K562 (cell line): Measurements from ENCODE around the gene CNKSR3. TPM values are rescaled to one million over a fixed set of nuclear protein-coding genes. Genes with fewer than 3 reads are reported as not detected.
A peak's percentile ranks its signal among the peaks of the same experiment; 100 is the strongest.

Experiments used
- ATAC-seq: fragments of 200-7000 bp; cut with Tn5 transposase; 3 replicates; pipeline ENCODE4 v1.9.1; 2020; ENCODE audit warnings: moderate library complexity
- BruUV-seq: library from RNA; stranded (reverse); fragments of 400-500 nt; replicated peaks from 2 replicates; lab custom pipeline; 2021; lab: Mats Ljungman, UMichigan
- CTCF ChIA-PET: fragments of 300-600 bp; formaldehyde crosslinking; extraction: SDS; loops from one replicate; lab custom pipeline; 2021; ENCODE audit warnings: low intra/inter-chr PET ratio; lab: Yijun Ruan, JAX
- POLR2A ChIA-PET: fragments of 300-600, 350-650 bp; sonication (Branson Sonifier 250); formaldehyde crosslinking; extraction: SDS; loops from one replicate; lab custom pipeline; 2021; ENCODE audit warnings: antibody characterized with exemption, inconsistent platforms; lab: Yijun Ruan, JAX
- DNase-seq, 4 experiments: peaks; one replicate each; pipeline versions ENCODE4 v3.0.0 to v3.0.0-alpha.2; 2011 to 2018; ENCODE audit warnings: low spot score in 3 of 4, mixed read lengths in 3 of 4; ENCODE audit errors: extremely low read depth in 1 of 4
- FAIRE-seq: peaks from 2 replicates; lab custom pipeline; 2011; peaks lifted over from hg19 to GRCh38; lab: Jason Lieb, UNC
- H2AFZ ChIP-seq: 2 replicates; pipeline ENCODE4 v1.6.0; 2011; ENCODE audit warnings: low read depth, low read length, control low read depth, inconsistent platforms
- H3K27ac ChIP-seq: fragments of 200-600 bp; 3 replicates; pipeline ENCODE4 v1.8.0; 2011; ENCODE audit warnings: low read depth, mild to moderate bottlenecking, control low read depth, inconsistent platforms, low read length, moderate library complexity, mixed read lengths; ENCODE audit errors: extremely low read depth
- H3K27me3 ChIP-seq, 2 experiments: fragments of 300-600 bp in 1 of 2; 2 replicates in 1 of 2; 3 replicates in 1 of 2; pipeline versions ENCODE4 v1.6.0 to v1.8.0; 2011; ENCODE audit warnings: inconsistent platforms in 2 of 2, low read length in 2 of 2, mild to moderate bottlenecking in 1 of 2, mixed read lengths in 1 of 2, moderate library complexity in 1 of 2; ENCODE audit not compliant: control insufficient read depth in 2 of 2, insufficient read depth in 2 of 2
- H3K36me3 ChIP-seq: fragments of 300-600 bp; 3 replicates; pipeline ENCODE4 v1.8.0; 2011; ENCODE audit warnings: mild to moderate bottlenecking, low read length, inconsistent platforms; ENCODE audit not compliant: control insufficient read depth, insufficient read depth
- H3K4me1 ChIP-seq, 2 experiments: fragments of 200-600 bp in 1 of 2; replicated peaks in 1 of 2; 2 replicates in 1 of 2; 3 replicates in 1 of 2; pipeline versions ENCODE4 v1.5.1 to v1.8.0; 2011; ENCODE audit warnings: inconsistent platforms in 2 of 2, low read length in 2 of 2, mild to moderate bottlenecking in 1 of 2, mixed read lengths in 1 of 2, moderate library complexity in 1 of 2; ENCODE audit not compliant: control insufficient read depth in 2 of 2, insufficient read depth in 2 of 2
- H3K4me2 ChIP-seq: 2 replicates; pipeline ENCODE4 v1.6.1; 2011; ENCODE audit warnings: low read length, control low read depth, inconsistent platforms, mixed read lengths; ENCODE audit not compliant: insufficient read depth
- H3K4me3 ChIP-seq: fragments of 200-600 bp; sonication (generic), shearing (Covaris generic); 2 replicates; pipeline ENCODE4 v1.5.1; 2016; ENCODE audit warnings: control low read depth, inconsistent platforms
- H3K79me2 ChIP-seq: fragments of 200-600 bp; 3 replicates; pipeline ENCODE4 v1.8.0; 2011; ENCODE audit warnings: low read length, inconsistent platforms; ENCODE audit not compliant: control insufficient read depth, insufficient read depth
- H3K9ac ChIP-seq, 2 experiments: 2 replicates each; pipeline versions ENCODE4 v1.6.0 to v1.6.1; 2011; ENCODE audit warnings: low read depth in 2 of 2, low read length in 2 of 2, control low read depth in 1 of 2, inconsistent platforms in 1 of 2, mild to moderate bottlenecking in 1 of 2, mixed read lengths in 1 of 2; ENCODE audit not compliant: insufficient read depth in 1 of 2
- H3K9me1 ChIP-seq: one replicate; pipeline ENCODE4 v1.6.0; 2011; ENCODE audit warnings: inconsistent platforms, mild to moderate bottlenecking, low read length, moderate library complexity; ENCODE audit not compliant: control insufficient read depth, insufficient read depth
- H3K9me3 ChIP-seq: replicated peaks from 2 replicates; pipeline ENCODE4 v1.5.1; 2011; ENCODE audit warnings: low read depth, low read length, inconsistent platforms; ENCODE audit not compliant: control insufficient read depth, insufficient read depth
- H4K20me1 ChIP-seq: replicated peaks from 2 replicates; pipeline ENCODE4 v1.6.1; 2011; ENCODE audit warnings: low read length, inconsistent platforms, mixed read lengths; ENCODE audit not compliant: control insufficient read depth, insufficient read depth
- ARID2 ChIP-seq: fragments of 450-650 bp; IDR thresholded peaks from 2 replicates; pipeline ENCODE4 v1.6.1; 2017; ENCODE audit warnings: antibody characterized with exemption, mild to moderate bottlenecking
- DACH1 ChIP-seq: fragments of 450-650 bp; IDR thresholded peaks from 2 replicates; pipeline ENCODE4 v1.6.1; 2018; ENCODE audit not compliant: partially characterized antibody
- ELF1 ChIP-seq: fragments of 200-800 bp; sonication (Bioruptor generic); IDR thresholded peaks from 2 replicates; pipeline ENCODE4 v1.6.1; 2016; ENCODE audit warnings: missing genetic modification characterization, missing compliant biosample characterization
- HSF4 ChIP-seq: fragments of 250-450 bp; sonication (Bioruptor Pico); IDR thresholded peaks from 2 replicates; pipeline ENCODE4 v2.1.2; 2022; ENCODE audit warnings: mild to moderate bottlenecking, moderate library complexity, borderline replicate concordance
- KDM1A ChIP-seq, 2 experiments: fragments of 450-650 bp; IDR thresholded peaks; 2 replicates each; pipeline ENCODE4 v1.6.1; 2016; ENCODE audit warnings: mild to moderate bottlenecking in 2 of 2
- KLF10 ChIP-seq: fragments of 250-450 bp; sonication (Bioruptor Pico); IDR thresholded peaks from 2 replicates; pipeline ENCODE4 v1.6.1; 2021; ENCODE audit warnings: matching md5 sums
- PRPF4 ChIP-seq: fragments of 200-400 bp; formaldehyde crosslinking; IDR thresholded peaks from one replicate; pipeline ENCODE4 v1.6.1; 2017; ENCODE audit warnings: low read length, low read depth, mild to moderate bottlenecking; ENCODE audit not compliant: insufficient read depth, poor library complexity, severe bottlenecking
- PYGO2 ChIP-seq: fragments of 450-650 bp; IDR thresholded peaks from 2 replicates; pipeline ENCODE4 v1.6.1; 2016; ENCODE audit warnings: mild to moderate bottlenecking, missing genetic modification characterization, moderate library complexity, missing compliant biosample characterization
- RBM17 ChIP-seq: fragments of 200-400 bp; formaldehyde crosslinking; IDR thresholded peaks from 2 replicates; pipeline ENCODE4 v1.6.1; 2017; ENCODE audit warnings: low read depth, mild to moderate bottlenecking, low read length, borderline replicate concordance
- RBM22 ChIP-seq: fragments of 200-400 bp; formaldehyde crosslinking; IDR thresholded peaks from 2 replicates; pipeline ENCODE4 v1.6.1; 2018; ENCODE audit warnings: low read length, low read depth; ENCODE audit not compliant: poor library complexity, severe bottlenecking
- RNF2 ChIP-seq: sonication (generic); IDR thresholded peaks from 2 replicates; pipeline ENCODE4 v1.6.1; 2016
- SMARCC2 ChIP-seq: fragments of 450-650 bp; IDR thresholded peaks from 2 replicates; pipeline ENCODE4 v1.6.1; 2017; ENCODE audit warnings: antibody characterized with exemption, moderate library complexity, mild to moderate bottlenecking, low read depth
- TBL1XR1 ChIP-seq, 2 experiments: IDR thresholded peaks; 2 replicates each; pipeline ENCODE4 v1.6.1; 2012; ENCODE audit warnings: improper control_type of control experiment in 2 of 2, low read length in 2 of 2, mild to moderate bottlenecking in 1 of 2
- TCF3 ChIP-seq: sonication (generic); formaldehyde crosslinking; IDR thresholded peaks from 2 replicates; pipeline ENCODE4 v1.4.0; 2020; ENCODE audit warnings: mild to moderate bottlenecking, missing genetic modification reagents
- TRIM28 ChIP-seq: fragments of 450-650 bp; IDR thresholded peaks from 2 replicates; pipeline ENCODE4 v1.6.1; 2017
- ZFX ChIP-seq: sonication (generic); formaldehyde crosslinking; IDR thresholded peaks from 2 replicates; pipeline ENCODE4 v1.8.0; 2022; ENCODE audit warnings: mild to moderate bottlenecking, missing genetic modification reagents, moderate library complexity
- ZNF316 ChIP-seq: fragments of 450-650 bp; IDR thresholded peaks from 2 replicates; pipeline ENCODE4 v1.6.1; 2016
- WGBS: fragments of 100-300 bp; shearing (Covaris generic); methylation state at CpG from one replicate; pipeline ENCODE4 v1.1.6; 2016; ENCODE audit warnings: low coverage, mixed read lengths; ENCODE audit not compliant: insufficient coverage; ENCODE audit errors: missing lambda C conversion rate; 5-methylcytosine and 5-hydroxymethylcytosine counted together
- in situ Hi-C: fragments of 300-500 bp; cut with MboI; formaldehyde crosslinking; loops from 4 replicates; pipeline ENCODE4 v1.15.0; 2018; ENCODE audit warnings: inconsistent platforms, mixed read lengths
- intact Hi-C: fragments of 100-400 bp; cut with micrococcal nuclease; formaldehyde crosslinking; loops from 2 replicates; pipeline ENCODE4 v1.14.2; 2022
- polyA plus RNA-seq, 8 experiments: library from polyadenylated mRNA; depleted of rRNA in 4 of 8; stranded (reverse) in 5 of 8; unstranded in 3 of 8; fragments of >200 nt; fragmentation: Nextera tagmentation in 2 of 8; fragmentation: Illumina TruSeq in 1 of 8; extraction: Ambion mirVana in 2 of 8; extraction: Trizol in 1 of 8; gene quantifications; 2 replicates each; pipeline versions ENCODE4 v1.2.1 to v1.2.3, GENCODE V29; 2011 to 2014; ENCODE audit warnings: inconsistent platforms in 1 of 8, missing spikeins in 1 of 8
- total RNA-seq, 7 experiments: library from RNA; depleted of rRNA in 6 of 7; stranded (reverse); fragments of >200 nt in 6 of 7; fragmentation: Illumina TruSeq in 2 of 7; extraction: Trizol in 2 of 7; gene quantifications; 2 replicates each; pipeline versions ENCODE4 v1.2.1 to v1.2.3, GENCODE V29; 2011 to 2021; ENCODE audit warnings: low replicate concordance in 1 of 7

Gene CNKSR3
- total and polyA plus RNA-seq, 9 of the 15 experiments (the other 6 are each of a cell fraction or from before 2014, with no cell fraction given), result 4.5 to 29.6 (median 9.5) TPM

- TF ChIP-seq ARID2 (no peak), TBL1XR1 (IDR thresholded peaks at IDR 0.05; ENCODE audit: low read length in 2 of 2) (no peak), PYGO2 (tag) (no peak), HSF4 (CRISPR knock-in tag) (no peak), KDM1A (IDR thresholded peaks at IDR 0.05) (no peak), RBM17 (no peak), ZFX (CRISPR knock-in tag) (no peak), PRPF4 (no peak), TCF3 (CRISPR knock-in tag) (no peak), KLF10 (CRISPR knock-in tag) (no peak), RNF2 (0 out of 2 replicates have a peak, but pooled peaks have one; percentile 3), SMARCC2 (no peak), TRIM28 (no peak), DACH1 (peak; percentile 30), ZNF316 (no peak), RBM22 (no peak), ELF1 (tag) (no peak)
These were observed 4.0 kb upstream of the CNKSR3 start for GRCh38 chr6:154514481-154514880.

More at GRCh38 chr6:154514481-154514880, 4.0 kb upstream of the CNKSR3 start:
- no peak overlapping the region for H3K4me2 ChIP-seq
- no peaks in the 10 kb centered on the region for H3K9me3 ChIP-seq
- no peaks in the 10 kb centered on the region for H3K9me1 ChIP-seq
- BruUV-seq, result no TSS peak
- CTCF ChIA-PET, result interaction anchor here (0.7 kb wide), 1 partner anchor 58 kb away, joined by 6 read pairs; no protein-coding TSS in a partner anchor
- no peaks in the 10 kb centered on the region for H3K36me3 ChIP-seq
- peaks cover 19 to 30% of the 10 kb centered on the region in 2 experiments; a peak in 4 of 5 replicates for H3K4me1 ChIP-seq
- peak overlapping the region; percentile 29 for H2AFZ ChIP-seq
- peaks cover 13% of the 10 kb centered on the region for H3K79me2 ChIP-seq
- peak overlapping the region in 1 of 2 experiments; percentile 46; a peak in 1 of 4 replicates for H3K9ac ChIP-seq
- H3K27ac ChIP-seq, result peak overlapping the region; percentile 68
- intact Hi-C loops (loop anchor here (5.0 kb wide), 2 partner anchors 43 to 78 kb away; no protein-coding TSS in a partner anchor), in situ Hi-C loops (loop anchor here (25.0 kb wide), 1 partner anchor 1527 kb away; the partner anchor contains the start of gene FBXO5)
- H4K20me1 ChIP-seq, result no peaks in the 10 kb centered on the region
- FAIRE-seq (no peak), DNase-seq (no peak), ATAC-seq (no peak)
- WGBS, result 18% methylated on average over 3 of the region's 3 CpGs
- H3K27me3 ChIP-seq, result no peaks in the 10 kb centered on the region
- no peak overlapping the region for H3K4me3 ChIP-seq
- POLR2A ChIA-PET, result interaction anchor here (0.8 to 2.5 kb wide), 8 partner anchors 8 to 1531 kb away, joined by 3 to 15 read pairs (median 4); no protein-coding TSS in a partner anchor
